Gastroesophageal sphincter (tissue), 3 donors: ENCODE data around the gene CSHL1.
"Not testable (repeated sequence)": the region's sequence is repeated elsewhere in the genome, so short reads cannot be mapped to it uniquely, and the experiment has no call there.

Experiments used
- POLR2A ChIP-seq, 2 donors: fragments of 450-650 bp; IDR thresholded peaks; one replicate each; pipeline ENCODE4 v1.6.1; 2017; ENCODE audit warnings: antibody characterized with exemption in 2 of 2, mild to moderate bottlenecking in 2 of 2, moderate library complexity in 1 of 2
- POLR2AphosphoS5 ChIP-seq: sonication (generic); formaldehyde crosslinking; IDR thresholded peaks from one replicate; pipeline ENCODE4 v1.6.1; 2017; ENCODE audit warnings: antibody characterized with exemption
- TF ChIP-seq, protein P1 (sequence below), 4 experiments: fragments of 200-600 bp in 2 of 4; fragments of 450-650 bp in 2 of 4; sonication (generic) in 1 of 4; IDR thresholded peaks; one replicate each; pipeline ENCODE4 v1.5.1; 2017 to 2019; ENCODE audit warnings: antibody characterized with exemption in 4 of 4, mild to moderate bottlenecking in 2 of 4, moderate library complexity in 2 of 4

DNA sequence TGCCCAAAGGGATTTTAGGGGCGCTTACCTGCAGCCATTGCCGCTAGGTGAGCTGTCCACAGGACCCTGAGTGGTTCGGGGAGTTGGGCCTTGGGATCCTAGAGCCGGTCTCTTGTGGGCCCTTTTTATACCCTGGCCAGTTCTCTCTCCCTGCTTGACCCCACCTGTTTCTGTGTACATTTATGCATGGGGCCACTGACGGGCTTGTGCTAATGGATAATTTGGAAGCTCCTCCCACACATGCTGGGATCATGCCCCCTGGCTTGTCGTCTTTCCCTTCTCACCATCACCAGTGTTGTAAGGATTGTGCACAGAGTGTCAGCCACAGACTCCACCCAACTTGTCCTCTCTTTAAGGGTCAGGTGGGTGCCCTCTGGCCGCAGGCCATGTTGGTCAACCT, 37.5 kb downstream of the CSHL1 start, which contains the start of gene CSH2:
- TF ChIP-seq, protein P1, sequence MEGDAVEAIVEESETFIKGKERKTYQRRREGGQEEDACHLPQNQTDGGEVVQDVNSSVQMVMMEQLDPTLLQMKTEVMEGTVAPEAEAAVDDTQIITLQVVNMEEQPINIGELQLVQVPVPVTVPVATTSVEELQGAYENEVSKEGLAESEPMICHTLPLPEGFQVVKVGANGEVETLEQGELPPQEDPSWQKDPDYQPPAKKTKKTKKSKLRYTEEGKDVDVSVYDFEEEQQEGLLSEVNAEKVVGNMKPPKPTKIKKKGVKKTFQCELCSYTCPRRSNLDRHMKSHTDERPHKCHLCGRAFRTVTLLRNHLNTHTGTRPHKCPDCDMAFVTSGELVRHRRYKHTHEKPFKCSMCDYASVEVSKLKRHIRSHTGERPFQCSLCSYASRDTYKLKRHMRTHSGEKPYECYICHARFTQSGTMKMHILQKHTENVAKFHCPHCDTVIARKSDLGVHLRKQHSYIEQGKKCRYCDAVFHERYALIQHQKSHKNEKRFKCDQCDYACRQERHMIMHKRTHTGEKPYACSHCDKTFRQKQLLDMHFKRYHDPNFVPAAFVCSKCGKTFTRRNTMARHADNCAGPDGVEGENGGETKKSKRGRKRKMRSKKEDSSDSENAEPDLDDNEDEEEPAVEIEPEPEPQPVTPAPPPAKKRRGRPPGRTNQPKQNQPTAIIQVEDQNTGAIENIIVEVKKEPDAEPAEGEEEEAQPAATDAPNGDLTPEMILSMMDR (IDR thresholded peaks at IDR 0.05) = not testable (repeated sequence)
- TF ChIP-seq POLR2A (IDR thresholded peaks at IDR 0.05); POLR2AphosphoS5: not testable (repeated sequence)
